ENCODE data around the gene INTS2.

DNA sequence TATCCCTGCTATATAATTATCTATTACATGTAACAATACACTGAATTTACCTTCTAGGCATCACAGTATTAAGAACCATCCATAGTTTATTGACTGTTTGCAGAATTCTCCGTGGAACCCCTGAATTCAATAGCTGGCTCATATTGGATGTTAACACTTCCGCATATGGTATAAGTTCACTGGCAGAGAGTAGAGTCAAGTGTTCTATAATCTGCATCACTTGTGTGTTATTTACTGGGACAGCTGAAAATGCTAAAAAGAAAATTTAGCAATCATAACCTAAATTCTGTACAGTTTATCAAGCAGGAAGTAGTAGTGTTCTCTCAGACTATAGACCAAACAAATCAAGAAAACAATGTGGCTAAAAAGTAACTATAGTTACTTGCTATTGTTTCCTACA lies 49.9 kb downstream of the INTS2 start:
- no peak for TF ChIP-seq POLR2A (IDR thresholded peaks at IDR 0.05)
- TF ChIP-seq, protein P1, sequence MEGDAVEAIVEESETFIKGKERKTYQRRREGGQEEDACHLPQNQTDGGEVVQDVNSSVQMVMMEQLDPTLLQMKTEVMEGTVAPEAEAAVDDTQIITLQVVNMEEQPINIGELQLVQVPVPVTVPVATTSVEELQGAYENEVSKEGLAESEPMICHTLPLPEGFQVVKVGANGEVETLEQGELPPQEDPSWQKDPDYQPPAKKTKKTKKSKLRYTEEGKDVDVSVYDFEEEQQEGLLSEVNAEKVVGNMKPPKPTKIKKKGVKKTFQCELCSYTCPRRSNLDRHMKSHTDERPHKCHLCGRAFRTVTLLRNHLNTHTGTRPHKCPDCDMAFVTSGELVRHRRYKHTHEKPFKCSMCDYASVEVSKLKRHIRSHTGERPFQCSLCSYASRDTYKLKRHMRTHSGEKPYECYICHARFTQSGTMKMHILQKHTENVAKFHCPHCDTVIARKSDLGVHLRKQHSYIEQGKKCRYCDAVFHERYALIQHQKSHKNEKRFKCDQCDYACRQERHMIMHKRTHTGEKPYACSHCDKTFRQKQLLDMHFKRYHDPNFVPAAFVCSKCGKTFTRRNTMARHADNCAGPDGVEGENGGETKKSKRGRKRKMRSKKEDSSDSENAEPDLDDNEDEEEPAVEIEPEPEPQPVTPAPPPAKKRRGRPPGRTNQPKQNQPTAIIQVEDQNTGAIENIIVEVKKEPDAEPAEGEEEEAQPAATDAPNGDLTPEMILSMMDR (IDR thresholded peaks at IDR 0.05) = no peak

Data from adrenal gland (tissue), 5 donors.